Measurements from ENCODE around the gene FAM237A.
A peak's percentile ranks its signal among the peaks of the same experiment; 100 is the strongest.

Gene FAM237A

GRCh38 chr2:206692971-206693370 is 50.7 kb downstream of the FAM237A start:
- no peak for DNase-seq

- DNase-seq: peak; percentile 18
These were observed 51.3 kb downstream of the FAM237A start for GRCh38 chr2:206693399-206694137.

GRCh38 chr2:206696910-206697309 is 54.6 kb downstream of the FAM237A start:
- DNase-seq: no peak

GRCh38 chr2:206698811-206699210 is 56.5 kb downstream of the FAM237A start:
- no peak for DNase-seq
